HFF-Myc (cell line): Measurements from ENCODE around the gene TTYH1.

Source experiments
- DNase-seq: peaks from one replicate; pipeline ENCODE4 v3.0.0-alpha.2; 2011; ENCODE audit warnings: low read depth; ENCODE audit errors: extremely low read depth
- H3K4me3 ChIP-seq: replicated peaks from 2 replicates; pipeline ENCODE4 v1.5.1; 2011; ENCODE audit warnings: low read depth, mild to moderate bottlenecking, control low read depth, low read length
- TF ChIP-seq, protein P1 (sequence below): IDR thresholded peaks from 2 replicates; pipeline ENCODE4 v1.5.1; 2012; ENCODE audit warnings: mild to moderate bottlenecking, low read depth, low read length, control low read depth; ENCODE audit errors: missing control alignments

TTYH1 gene

DNA sequence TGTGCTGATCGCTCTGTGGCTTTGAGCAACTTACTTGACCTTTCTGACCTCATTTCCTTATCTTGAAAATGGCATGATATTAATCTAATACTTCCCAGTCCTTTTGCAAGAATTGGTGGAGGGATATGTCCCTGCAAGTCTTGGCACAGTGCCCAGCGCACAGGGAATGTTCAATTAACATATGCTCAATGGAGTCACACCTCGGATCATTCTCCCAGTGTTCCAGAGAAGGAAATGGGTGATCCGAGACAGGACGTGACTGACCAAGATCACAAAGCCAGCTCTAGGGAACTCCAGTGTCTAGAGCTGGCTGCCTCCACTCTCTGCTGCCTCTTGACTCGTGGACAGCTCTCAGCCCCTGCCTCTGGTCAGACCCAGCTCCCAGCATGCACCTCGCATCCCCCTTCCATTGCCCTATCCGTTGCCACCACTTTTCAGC is 54.3 kb downstream of the TTYH1 start:
- TF ChIP-seq, protein P1, sequence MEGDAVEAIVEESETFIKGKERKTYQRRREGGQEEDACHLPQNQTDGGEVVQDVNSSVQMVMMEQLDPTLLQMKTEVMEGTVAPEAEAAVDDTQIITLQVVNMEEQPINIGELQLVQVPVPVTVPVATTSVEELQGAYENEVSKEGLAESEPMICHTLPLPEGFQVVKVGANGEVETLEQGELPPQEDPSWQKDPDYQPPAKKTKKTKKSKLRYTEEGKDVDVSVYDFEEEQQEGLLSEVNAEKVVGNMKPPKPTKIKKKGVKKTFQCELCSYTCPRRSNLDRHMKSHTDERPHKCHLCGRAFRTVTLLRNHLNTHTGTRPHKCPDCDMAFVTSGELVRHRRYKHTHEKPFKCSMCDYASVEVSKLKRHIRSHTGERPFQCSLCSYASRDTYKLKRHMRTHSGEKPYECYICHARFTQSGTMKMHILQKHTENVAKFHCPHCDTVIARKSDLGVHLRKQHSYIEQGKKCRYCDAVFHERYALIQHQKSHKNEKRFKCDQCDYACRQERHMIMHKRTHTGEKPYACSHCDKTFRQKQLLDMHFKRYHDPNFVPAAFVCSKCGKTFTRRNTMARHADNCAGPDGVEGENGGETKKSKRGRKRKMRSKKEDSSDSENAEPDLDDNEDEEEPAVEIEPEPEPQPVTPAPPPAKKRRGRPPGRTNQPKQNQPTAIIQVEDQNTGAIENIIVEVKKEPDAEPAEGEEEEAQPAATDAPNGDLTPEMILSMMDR, result no peak
- H3K4me3 ChIP-seq, result no peak overlapping the region
- DNase-seq, result no peak

DNA sequence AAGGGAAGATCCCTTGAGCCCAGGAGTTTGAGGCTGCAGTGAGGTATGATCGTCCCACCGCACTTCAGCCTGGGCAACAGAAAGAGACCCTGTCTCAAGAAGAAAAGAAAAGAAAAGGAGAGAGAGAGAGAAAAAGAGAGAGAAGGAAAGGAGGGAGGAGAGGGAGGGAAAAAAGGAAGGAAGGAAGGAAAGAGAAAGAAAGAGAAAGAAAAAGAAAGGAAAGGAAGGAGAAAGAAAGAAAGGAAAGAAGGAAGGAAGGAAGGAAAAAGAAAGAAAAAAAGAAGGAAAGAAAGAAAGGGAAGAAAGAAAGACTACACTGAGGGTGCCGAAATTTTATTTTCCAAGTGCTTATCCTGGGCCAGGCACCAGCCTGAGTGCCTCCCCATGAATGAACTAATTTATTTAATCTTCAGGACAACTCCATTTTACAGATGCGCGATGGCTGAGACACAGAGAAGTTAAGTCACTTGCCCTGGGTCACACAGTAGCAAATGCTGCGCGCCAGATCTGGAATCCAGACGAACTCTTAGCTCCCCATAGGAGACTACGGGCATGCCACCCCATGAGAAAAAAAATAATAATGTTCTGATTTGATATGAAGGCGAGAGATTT is 55.1 kb downstream of the TTYH1 start:
- no peak for DNase-seq
- TF ChIP-seq, protein P1, result no peak
- H3K4me3 ChIP-seq, result peak overlapping the region; percentile 67

DNA sequence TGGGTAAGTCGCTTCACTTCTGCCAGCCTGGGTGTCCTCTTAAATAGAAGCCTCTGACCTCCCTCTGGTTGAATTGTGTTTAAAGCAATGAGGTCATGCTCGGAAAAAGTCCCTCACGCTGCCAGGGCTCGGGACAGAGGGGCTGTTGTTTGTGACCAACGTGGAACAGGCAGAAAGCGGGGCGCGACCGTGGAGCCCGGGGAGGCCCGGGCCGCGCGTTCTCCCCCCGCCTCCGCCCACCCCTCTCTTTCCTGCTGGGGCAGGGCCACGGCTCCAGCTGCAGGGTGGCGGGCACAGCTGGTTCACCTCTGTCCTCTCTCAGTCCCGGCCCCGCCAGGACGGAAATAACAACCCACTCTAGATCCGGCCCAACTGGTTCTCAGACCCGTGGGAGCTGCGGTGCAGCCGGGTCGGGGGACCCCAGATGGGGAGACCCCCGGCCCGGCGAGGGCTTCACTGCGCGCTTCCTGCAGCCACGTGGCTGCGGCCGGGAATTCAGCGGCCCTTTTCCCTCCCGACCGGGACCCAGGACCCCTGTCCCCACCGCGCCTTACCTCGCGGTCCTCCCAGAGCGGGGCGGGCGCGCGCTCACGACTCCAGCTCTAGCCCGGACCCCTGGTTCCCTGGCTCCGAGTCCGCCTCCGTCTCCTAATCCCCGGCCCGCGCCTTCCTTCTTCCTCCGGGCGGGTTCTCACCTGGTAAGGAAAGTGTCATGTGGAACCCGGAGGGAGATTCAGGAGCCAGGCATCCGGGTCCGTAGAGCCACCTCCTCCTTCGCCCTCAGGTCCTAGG is 55.9 kb downstream of the TTYH1 start:
- peak overlapping the region; percentile 67 for H3K4me3 ChIP-seq
- TF ChIP-seq, protein P1, result no peak
- no peak for DNase-seq

DNA sequence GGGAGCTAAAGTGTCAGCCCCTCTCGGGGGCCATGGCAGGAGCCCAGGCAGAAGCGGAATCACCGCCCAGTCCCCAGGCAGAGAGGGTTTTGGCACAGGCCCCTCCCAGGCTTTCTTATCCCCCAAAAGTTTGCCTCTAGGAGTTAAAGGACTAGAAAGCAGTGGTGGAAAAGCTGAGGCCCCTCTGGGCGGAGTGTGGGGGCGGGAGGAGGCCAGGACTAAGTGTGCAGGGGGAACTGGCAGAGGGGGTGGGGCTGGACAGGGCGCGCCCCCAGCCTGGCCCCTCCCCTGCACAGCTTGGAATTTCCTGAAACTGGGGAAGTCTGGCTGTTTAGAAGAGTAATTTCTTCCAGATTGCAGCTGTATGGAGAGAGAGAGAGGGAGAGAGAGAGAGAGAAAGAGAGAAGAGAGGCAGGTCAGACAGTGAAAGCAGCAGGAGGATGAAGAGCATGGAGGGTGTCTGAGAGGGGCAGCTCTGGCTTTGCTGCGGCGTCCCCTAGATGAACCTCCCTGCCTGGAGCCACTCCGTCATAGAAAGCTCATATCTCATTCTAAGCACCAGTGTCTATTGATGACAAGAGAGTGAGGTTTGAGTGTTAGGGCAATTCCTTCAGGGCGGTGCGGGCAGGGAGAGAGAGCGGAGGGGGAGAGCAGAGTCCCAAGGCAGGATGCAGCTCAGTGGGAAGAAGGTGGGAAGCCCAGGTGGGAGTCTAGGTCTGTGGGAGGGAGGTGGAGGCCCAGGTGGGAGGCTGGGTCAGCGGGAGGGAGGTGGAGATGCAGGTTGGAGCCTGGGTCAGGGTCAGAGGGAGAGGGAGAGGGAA is 58.0 kb downstream of the TTYH1 start, which contains the start of gene CDC42EP5:
TSS of gene CDC42EP5 (minus strand) at position 226 of the 821 bp plus-strand sequence. CDS start 7,749 bp downstream, outside the sequence.
- H3K4me3 ChIP-seq, result peak within 1 kb of the TSS; percentile 54
- DNase-seq, result peak; percentile 76
- TF ChIP-seq, protein P1, result no peak

DNA sequence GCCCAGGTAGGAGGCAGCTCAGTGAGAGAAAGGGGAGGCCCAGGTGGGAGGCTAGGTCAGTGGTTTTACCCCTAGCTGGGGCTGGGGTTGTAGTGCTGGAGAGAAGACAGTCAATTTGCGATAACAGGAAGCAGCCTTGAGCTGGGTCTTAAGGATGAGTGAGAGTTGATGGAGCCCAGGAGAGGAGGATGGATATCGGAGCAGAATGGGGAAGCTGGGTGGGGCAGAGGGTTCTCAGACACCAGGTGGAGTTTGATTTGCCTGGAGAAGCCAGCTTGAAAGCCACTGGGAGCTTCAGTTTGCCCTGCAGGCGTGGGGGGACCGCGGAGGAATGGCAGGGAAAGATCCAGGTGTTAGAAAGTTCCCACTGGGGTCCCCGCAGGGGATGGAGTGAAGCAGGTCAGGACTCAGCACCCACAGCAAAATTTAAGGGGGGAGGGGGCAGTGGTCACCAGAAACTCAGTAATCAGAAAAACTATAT is 58.7 kb downstream of the TTYH1 start:
- peak overlapping the region; percentile 54 for H3K4me3 ChIP-seq

DNA sequence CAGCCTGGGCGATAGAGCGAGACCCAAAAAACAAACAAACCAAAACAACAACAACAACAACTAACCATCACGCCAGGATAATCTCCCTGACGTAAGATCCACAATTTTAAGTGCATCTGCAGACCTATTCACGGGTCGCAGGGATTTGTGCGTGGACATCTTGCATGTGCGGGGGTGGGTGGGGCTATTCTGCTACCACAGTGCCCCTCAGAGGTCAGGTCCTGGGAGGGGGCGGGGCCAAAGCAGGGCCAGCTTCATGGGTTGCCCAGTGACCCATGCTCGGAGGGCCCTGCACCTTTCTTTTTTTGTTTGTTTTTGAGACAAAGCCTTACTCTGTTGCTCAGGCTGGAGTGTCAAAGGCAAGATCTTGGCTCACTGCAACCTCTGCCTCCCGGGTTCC is 60.4 kb downstream of the TTYH1 start:
- DNase-seq, result no peak
- TF ChIP-seq, protein P1, result no peak
- no peak overlapping the region for H3K4me3 ChIP-seq

More for the DNA sequence above, 58.7 kb downstream of the TTYH1 start:
- TF ChIP-seq, protein P1, result no peak
- DNase-seq, result no peak
